ENCODE measurements around the gene RHOB. TPM values are rescaled to one million over a fixed set of nuclear protein-coding genes. Genes with fewer than 3 reads are reported as not detected.

RHOB gene
- total RNA-seq, 1 donor from 2014 or later = 135 TPM

- no peak overlapping the region for H3K27ac Mint-ChIP-seq (ENCODE audit: unreplicated experiment)
- DNase-seq = no peak
- H3K27me3 Mint-ChIP-seq (ENCODE audit: unreplicated experiment) = peaks cover 12% of the 10 kb centered on the region
- H3K9me3 Mint-ChIP-seq (ENCODE audit: unreplicated experiment) = peaks cover 16% of the 10 kb centered on the region
- peaks cover under 1% of the 10 kb centered on the region for H3K4me1 Mint-ChIP-seq (ENCODE audit: low read depth, unreplicated experiment)
- TF ChIP-seq CTCF (IDR thresholded peaks at IDR 0.05; ENCODE audit: partially characterized antibody, unreplicated experiment) = no peak
- H3K4me3 Mint-ChIP-seq (ENCODE audit: unreplicated experiment) = no peak overlapping the region
- H3K36me3 Mint-ChIP-seq (ENCODE audit: unreplicated experiment) = no peaks in the 10 kb centered on the region
Measured at GRCh38 chr2:20444101-20444992, 2.5 kb upstream of the RHOB start.

GRCh38 chr2:20444993-20445910 is 1.6 kb upstream of the RHOB start:
- H3K9me3 Mint-ChIP-seq (ENCODE audit: unreplicated experiment) = peaks cover 18% of the 10 kb centered on the region

GRCh38 chr2:20446255-20446916 is 488 bp upstream of the RHOB start:
- TF ChIP-seq CTCF (IDR thresholded peaks at IDR 0.05; ENCODE audit: partially characterized antibody, unreplicated experiment) = no peak
- peak overlapping the region; percentile 78 for H3K27ac Mint-ChIP-seq (ENCODE audit: unreplicated experiment)
- peaks cover 12% of the 10 kb centered on the region for H3K9me3 Mint-ChIP-seq (ENCODE audit: unreplicated experiment)
- peaks cover 21% of the 10 kb centered on the region for H3K27me3 Mint-ChIP-seq (ENCODE audit: unreplicated experiment)
- H3K36me3 Mint-ChIP-seq (ENCODE audit: unreplicated experiment) = no peaks in the 10 kb centered on the region
- DNase-seq = no peak
- H3K4me3 Mint-ChIP-seq (ENCODE audit: unreplicated experiment) = peak overlapping the region; percentile 83
- H3K4me1 Mint-ChIP-seq (ENCODE audit: low read depth, unreplicated experiment) = peaks cover 15% of the 10 kb centered on the region

More at GRCh38 chr2:20444993-20445910, 1.6 kb upstream of the RHOB start:
- TF ChIP-seq CTCF (IDR thresholded peaks at IDR 0.05; ENCODE audit: partially characterized antibody, unreplicated experiment) = no peak
- H3K4me1 Mint-ChIP-seq (ENCODE audit: low read depth, unreplicated experiment) = peaks cover 8% of the 10 kb centered on the region
- no peak overlapping the region for H3K4me3 Mint-ChIP-seq (ENCODE audit: unreplicated experiment)
- H3K27ac Mint-ChIP-seq (ENCODE audit: unreplicated experiment) = peak overlapping the region; percentile 38
- H3K27me3 Mint-ChIP-seq (ENCODE audit: unreplicated experiment) = peaks cover 17% of the 10 kb centered on the region
- H3K36me3 Mint-ChIP-seq (ENCODE audit: unreplicated experiment) = no peaks in the 10 kb centered on the region
- no peak for DNase-seq

- H3K36me3 Mint-ChIP-seq (ENCODE audit: unreplicated experiment) = no peaks in the 10 kb centered on the region
- H3K27me3 Mint-ChIP-seq (ENCODE audit: unreplicated experiment) = peaks cover 23% of the 10 kb centered on the region
- H3K27ac Mint-ChIP-seq (ENCODE audit: unreplicated experiment) = peak overlapping the region; percentile 95
- DNase-seq = peak; percentile 47
- H3K4me1 Mint-ChIP-seq (ENCODE audit: low read depth, unreplicated experiment) = peaks cover 15% of the 10 kb centered on the region
- no peak for TF ChIP-seq CTCF (IDR thresholded peaks at IDR 0.05; ENCODE audit: partially characterized antibody, unreplicated experiment)
- peak overlapping the region; percentile 86 for H3K4me3 Mint-ChIP-seq (ENCODE audit: unreplicated experiment)
- peaks cover 14% of the 10 kb centered on the region for H3K9me3 Mint-ChIP-seq (ENCODE audit: unreplicated experiment)
Measured at GRCh38 chr2:20447437-20448245, 767 bp downstream of the RHOB start.
